HL-60 (cell line): ENCODE measurements around the gene WARS2.

Source experiments
- GABPA ChIP-seq: IDR thresholded peaks from 2 replicates; pipeline ENCODE4 v1.6.1; 2012; ENCODE audit warnings: low read depth
- POLR2AphosphoS5 ChIP-seq: IDR thresholded peaks from 2 replicates; pipeline ENCODE4 v1.6.1; 2012; ENCODE audit warnings: low read depth
- REST ChIP-seq: IDR thresholded peaks from 2 replicates; pipeline ENCODE4 v1.6.1; 2012; ENCODE audit warnings: low read depth; ENCODE audit not compliant: insufficient replicate concordance
- SPI1 ChIP-seq: IDR thresholded peaks from 2 replicates; pipeline ENCODE4 v1.6.1; 2012; ENCODE audit warnings: low read depth, mild to moderate bottlenecking, borderline replicate concordance
- TF ChIP-seq, protein P1 (sequence below): IDR thresholded peaks from one replicate; pipeline ENCODE4 v1.5.1; 2011; ENCODE audit warnings: low read length, control low read depth, inconsistent platforms; ENCODE audit not compliant: insufficient read depth

DNA sequence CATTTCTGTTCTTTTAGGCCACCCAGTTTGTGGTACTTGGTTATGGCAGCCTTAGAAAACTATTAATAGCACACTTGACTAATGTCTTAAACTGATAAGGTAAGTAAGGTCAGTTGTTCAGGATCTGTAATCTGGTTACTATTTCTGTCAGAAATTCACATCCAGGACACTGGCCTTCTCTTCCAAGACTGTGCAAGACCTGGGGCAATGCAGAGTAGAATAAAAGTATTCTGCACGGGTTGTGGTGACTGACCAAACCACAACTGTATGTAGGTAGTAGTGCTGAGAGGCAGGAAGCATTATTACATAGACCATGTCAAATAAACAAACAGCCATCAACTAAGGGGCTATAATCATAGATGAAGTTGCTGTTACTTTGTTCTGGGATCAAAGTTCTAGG, 46.7 kb downstream of the WARS2 start:
- TF ChIP-seq POLR2AphosphoS5: no peak
- no peak for TF ChIP-seq REST
- TF ChIP-seq, protein P1, sequence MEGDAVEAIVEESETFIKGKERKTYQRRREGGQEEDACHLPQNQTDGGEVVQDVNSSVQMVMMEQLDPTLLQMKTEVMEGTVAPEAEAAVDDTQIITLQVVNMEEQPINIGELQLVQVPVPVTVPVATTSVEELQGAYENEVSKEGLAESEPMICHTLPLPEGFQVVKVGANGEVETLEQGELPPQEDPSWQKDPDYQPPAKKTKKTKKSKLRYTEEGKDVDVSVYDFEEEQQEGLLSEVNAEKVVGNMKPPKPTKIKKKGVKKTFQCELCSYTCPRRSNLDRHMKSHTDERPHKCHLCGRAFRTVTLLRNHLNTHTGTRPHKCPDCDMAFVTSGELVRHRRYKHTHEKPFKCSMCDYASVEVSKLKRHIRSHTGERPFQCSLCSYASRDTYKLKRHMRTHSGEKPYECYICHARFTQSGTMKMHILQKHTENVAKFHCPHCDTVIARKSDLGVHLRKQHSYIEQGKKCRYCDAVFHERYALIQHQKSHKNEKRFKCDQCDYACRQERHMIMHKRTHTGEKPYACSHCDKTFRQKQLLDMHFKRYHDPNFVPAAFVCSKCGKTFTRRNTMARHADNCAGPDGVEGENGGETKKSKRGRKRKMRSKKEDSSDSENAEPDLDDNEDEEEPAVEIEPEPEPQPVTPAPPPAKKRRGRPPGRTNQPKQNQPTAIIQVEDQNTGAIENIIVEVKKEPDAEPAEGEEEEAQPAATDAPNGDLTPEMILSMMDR: no peak
- TF ChIP-seq GABPA: no peak
- TF ChIP-seq SPI1: no peak
